Suprapubic skin (tissue), 4 donors: ENCODE data around the gene ANKRD35.

ENCODE experiments used
- CTCF ChIP-seq, 2 donors: fragments of 200-600 bp in 1 of 2; fragments of 450-650 bp in 1 of 2; sonication (generic) in 1 of 2; IDR thresholded peaks; one replicate each; pipeline ENCODE4 v1.5.1; 2016 to 2019; ENCODE audit warnings: antibody characterized with exemption in 2 of 2, mild to moderate bottlenecking in 1 of 2, moderate library complexity in 1 of 2
- POLR2A ChIP-seq, 2 donors: fragments of 450-650 bp; IDR thresholded peaks; one replicate each; pipeline ENCODE4 v1.6.1; 2017; ENCODE audit warnings: antibody characterized with exemption in 2 of 2, mild to moderate bottlenecking in 2 of 2, moderate library complexity in 2 of 2
- POLR2AphosphoS5 ChIP-seq, 3 donors: sonication (generic); formaldehyde crosslinking; IDR thresholded peaks; one replicate each; pipeline ENCODE4 v1.6.1; 2017; ENCODE audit warnings: antibody characterized with exemption in 3 of 3

- TF ChIP-seq CTCF (IDR thresholded peaks at IDR 0.05) (no peak), POLR2A (IDR thresholded peaks at IDR 0.05) (no peak), POLR2AphosphoS5 (IDR thresholded peaks at IDR 0.05) (no peak)
Measured at GRCh38 chr1:145884675-145885074, 991 bp downstream of the ANKRD35 start.
